GM18907 (cell line): ENCODE data around the gene PAK6.

Experiments
- ATAC-seq: cut with Tn5 transposase; IDR thresholded peaks from one replicate; pipeline ENCODE4 v1.9.1; 2021; ENCODE audit warnings: mild to moderate bottlenecking, moderate library complexity; ENCODE audit not compliant: unreplicated experiment

PAK6 gene

GRCh38 chr15:40275523-40275922 is 36.7 kb downstream of the PAK6 start:
- no peak for ATAC-seq

GRCh38 chr15:40275954-40276353 is 37.1 kb downstream of the PAK6 start:
- no peak for ATAC-seq

GRCh38 chr15:40276927-40277326 is 38.1 kb downstream of the PAK6 start:
- no peak for ATAC-seq

GRCh38 chr15:40277471-40277870 is 38.6 kb downstream of the PAK6 start:
- ATAC-seq: no peak

GRCh38 chr15:40278026-40278425 is 39.2 kb downstream of the PAK6 start:
- no peak for ATAC-seq

GRCh38 chr15:40279437-40280141 is 40.7 kb downstream of the PAK6 start:
- no peak for ATAC-seq

- ATAC-seq: no peak
Observed at GRCh38 chr15:40280260-40281056, 41.6 kb downstream of the PAK6 start.

GRCh38 chr15:40281057-40281800 is 42.4 kb downstream of the PAK6 start:
- ATAC-seq: no peak

- ATAC-seq: no peak
Observed at GRCh38 chr15:40281801-40282146, 42.9 kb downstream of the PAK6 start.

GRCh38 chr15:40282147-40282868 is 43.4 kb downstream of the PAK6 start:
- peak; percentile 52 for ATAC-seq

- peak; percentile 30 for ATAC-seq
Observed at GRCh38 chr15:40282869-40283614, 44.2 kb downstream of the PAK6 start, which contains the start of gene ANKRD63. ANKRD63 (minus strand) TSS chr15:40283064; CDS start chr15:40282586, 478 bp downstream.

GRCh38 chr15:40283615-40284300 is 44.9 kb downstream of the PAK6 start:
- no peak for ATAC-seq

GRCh38 chr15:40285151-40285550 is 46.3 kb downstream of the PAK6 start:
- ATAC-seq: no peak

- no peak for ATAC-seq
Observed at GRCh38 chr15:40285554-40286011, 46.7 kb downstream of the PAK6 start.

GRCh38 chr15:40286061-40286532 is 47.2 kb downstream of the PAK6 start:
- ATAC-seq: no peak

GRCh38 chr15:40286794-40287193 is 47.9 kb downstream of the PAK6 start:
- ATAC-seq: no peak

- no peak for ATAC-seq
Observed at GRCh38 chr15:40287505-40287904, 48.6 kb downstream of the PAK6 start.

- no peak for ATAC-seq
Observed at GRCh38 chr15:40287968-40288367, 49.1 kb downstream of the PAK6 start.

- no peak for ATAC-seq
Observed at GRCh38 chr15:40289140-40289775, 50.4 kb downstream of the PAK6 start.
